Esophagus squamous epithelium (tissue), 4 donors: Measurements from ENCODE around the gene ADAMTSL1.

Experiments
- CTCF ChIP-seq, 6 experiments: fragments of 450-650 bp in 4 of 6; fragments of 200-600 bp in 2 of 6; sonication (generic) in 2 of 6; IDR thresholded peaks; one replicate each; pipeline ENCODE4 v1.5.1; 2016 to 2019; ENCODE audit warnings: antibody characterized with exemption in 6 of 6, mild to moderate bottlenecking in 4 of 6, moderate library complexity in 4 of 6
- POLR2A ChIP-seq, 4 donors: fragments of 450-650 bp; IDR thresholded peaks; one replicate each; pipeline ENCODE4 v1.6.1; 2017; ENCODE audit warnings: antibody characterized with exemption in 4 of 4, mild to moderate bottlenecking in 4 of 4, moderate library complexity in 3 of 4

GRCh38 chr9:18482371-18482770 is 8.4 kb downstream of the ADAMTSL1 start:
- TF ChIP-seq CTCF (IDR thresholded peaks at IDR 0.05) (no peak), POLR2A (IDR thresholded peaks at IDR 0.05) (no peak)
